Body of pancreas (tissue), 4 donors: ENCODE measurements around the gene SGMS1. TPM values are rescaled to one million over a fixed set of nuclear protein-coding genes. Genes with fewer than 3 reads are reported as not detected.

Experiments used
- ATAC-seq: fragments of 150-250 bp; one replicate; pipeline ENCODE4 v1.9.1; 2016
- DNase-seq, 4 donors: peaks; one replicate each; pipeline ENCODE4 v3.0.0-alpha.2; 2019
- H3K27ac ChIP-seq, 4 donors: fragments of 200-600 bp; sonication (generic); 1 replicate in 3 of 4; 2 replicates in 1 of 4; pipeline versions ENCODE4 v1.5.1 to v1.6.1; 2016 to 2019; ENCODE audit warnings: mild to moderate bottlenecking in 1 of 4, mixed read lengths in 1 of 4, moderate library complexity in 1 of 4
- H3K27me3 ChIP-seq, 2 donors: fragments of 200-600 bp; sonication (generic); one replicate each; pipeline ENCODE4 v1.6.0; 2016; ENCODE audit warnings: mild to moderate bottlenecking in 1 of 2
- H3K36me3 ChIP-seq, 2 donors: fragments of 200-600 bp; sonication (generic); replicated peaks in 1 of 2; 2 replicates each; pipeline ENCODE4 v1.5.1; 2016; ENCODE audit warnings: low read depth in 2 of 2; ENCODE audit not compliant: insufficient read depth in 1 of 2
- H3K4me1 ChIP-seq: fragments of 200-600 bp; sonication (generic); one replicate; pipeline ENCODE4 v1.6.0; 2016
- H3K4me3 ChIP-seq, 2 donors: fragments of 200-600 bp; sonication (generic); 1 replicate in 1 of 2; 2 replicates in 1 of 2; pipeline ENCODE4 v1.5.1; 2016 to 2019
- H3K9me3 ChIP-seq, 3 donors: fragments of 200-600 bp; sonication (generic); 1 replicate in 2 of 3; 2 replicates in 1 of 3; pipeline ENCODE4 v1.5.1; 2016
- CTCF ChIP-seq, 7 experiments: fragments of 450-650 bp in 4 of 7; fragments of 200-600 bp in 3 of 7; sonication (generic) in 3 of 7; IDR thresholded peaks; one replicate each; pipeline ENCODE4 v1.5.1; 2016 to 2019; ENCODE audit warnings: antibody characterized with exemption in 7 of 7
- POLR2A ChIP-seq, 3 donors: fragments of 450-650 bp; IDR thresholded peaks; one replicate each; pipeline ENCODE4 v1.6.1; 2016; ENCODE audit warnings: antibody characterized with exemption in 3 of 3, mild to moderate bottlenecking in 2 of 3
- WGBS, 2 donors: methylation state at CpG; one replicate each; pipeline ENCODE4 v1.1.5; 2017; 5-methylcytosine and 5-hydroxymethylcytosine counted together
- intact Hi-C: fragments of 100-400 bp; cut with DNase I; formaldehyde crosslinking; loops from one replicate; pipeline ENCODE4 v1.15.1; 2023
- total RNA-seq, 2 donors: library from RNA; depleted of rRNA; stranded (reverse); fragments of >200 nt; gene quantifications; one replicate each; pipeline ENCODE4 v1.1.0, GENCODE V29; 2016

SGMS1 gene
- total RNA-seq, 2 donors from 2014 or later, result 46.2 to 68.9 TPM

DNA sequence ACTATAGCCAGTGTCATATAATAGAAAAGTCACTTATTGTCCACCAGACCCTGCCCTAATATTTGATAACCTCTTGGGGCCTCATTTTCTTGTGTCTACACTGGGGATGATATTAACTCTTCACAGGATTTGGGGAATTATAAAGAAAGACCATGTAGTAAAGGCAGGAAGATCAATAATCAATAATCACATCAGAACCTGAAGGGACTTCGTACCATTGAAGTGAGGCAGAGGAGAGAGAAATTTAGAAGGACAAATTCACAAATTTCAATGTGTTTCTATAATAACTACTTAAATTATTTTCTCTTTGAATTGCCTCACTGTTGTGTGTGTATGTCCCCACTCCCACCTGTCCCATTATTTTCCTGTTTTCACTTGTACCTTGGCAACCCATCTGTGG lies 10.7 kb upstream of the SGMS1 start:
- H3K9me3 ChIP-seq, result no peaks in the 10 kb centered on the region
- no peak for ATAC-seq
- no peak for TF ChIP-seq POLR2A (IDR thresholded peaks at IDR 0.05)
- no peak for TF ChIP-seq CTCF (IDR thresholded peaks at IDR 0.05)
- 94 to 98% methylated on average over 1 of the region's 1 CpG for WGBS, 2 donors
- H3K36me3 ChIP-seq, result no peaks in the 10 kb centered on the region
- H3K27ac ChIP-seq, result no peak overlapping the region
- no peaks in the 10 kb centered on the region for H3K27me3 ChIP-seq
- no peak for DNase-seq
- intact Hi-C loops, result no loop called here
- no peak overlapping the region for H3K4me3 ChIP-seq
- no peaks in the 10 kb centered on the region for H3K4me1 ChIP-seq

GRCh38 chr10:50631052-50631451 lies 7.3 kb upstream of the SGMS1 start:
- DNase-seq (no peak), ATAC-seq (no peak)
- intact Hi-C loops, result no loop called here
- H3K27me3 ChIP-seq, result no peaks in the 10 kb centered on the region
- H3K4me3 ChIP-seq, result no peak overlapping the region
- no peaks in the 10 kb centered on the region for H3K36me3 ChIP-seq
- WGBS, 2 donors, result 96 to 97% methylated on average over 30 of the region's 30 CpGs
- TF ChIP-seq POLR2A (IDR thresholded peaks at IDR 0.05) (no peak), CTCF (IDR thresholded peaks at IDR 0.05) (no peak)
- no peaks in the 10 kb centered on the region for H3K4me1 ChIP-seq
- H3K27ac ChIP-seq, result no peak overlapping the region
- no peaks in the 10 kb centered on the region for H3K9me3 ChIP-seq

GRCh38 chr10:50629495-50630122 lies 5.9 kb upstream of the SGMS1 start:
- Histone ChIP-seq H3K9me3 (no peaks in the 10 kb centered on the region), H3K27ac (no peak overlapping the region), H3K4me1 (peaks cover 8% of the 10 kb centered on the region), H3K27me3 (no peaks in the 10 kb centered on the region), H3K36me3 (no peaks in the 10 kb centered on the region), H3K4me3 (no peak overlapping the region)
- 58 to 69% methylated on average over 3 of the region's 3 CpGs for WGBS, 2 donors
- DNase-seq (no peak), ATAC-seq (no peak)
- intact Hi-C loops, result loop anchor here (10.0 kb wide), 1 partner anchor 215 kb away; no protein-coding TSS in a partner anchor
- TF ChIP-seq POLR2A (IDR thresholded peaks at IDR 0.05) (no peak), CTCF (IDR thresholded peaks at IDR 0.05) (no peak)

GRCh38 chr10:50627896-50628295 lies 4.1 kb upstream of the SGMS1 start:
- H3K27ac ChIP-seq, result no peak overlapping the region

More at GRCh38 chr10:50627896-50628295, 4.1 kb upstream of the SGMS1 start:
- TF ChIP-seq CTCF (IDR thresholded peaks at IDR 0.05) (no peak), POLR2A (IDR thresholded peaks at IDR 0.05) (no peak)
- ATAC-seq (no peak), DNase-seq (no peak)
- Histone ChIP-seq H3K4me1 (peaks cover 8% of the 10 kb centered on the region), H3K9me3 (no peaks in the 10 kb centered on the region), H3K4me3 (no peak overlapping the region), H3K27me3 (no peaks in the 10 kb centered on the region), H3K36me3 (no peaks in the 10 kb centered on the region)
- 58% methylated on average over 4 of the region's 4 CpGs for WGBS, 2 donors
- intact Hi-C loops, result loop anchor here (10.0 kb wide), 1 partner anchor 213 kb away; no protein-coding TSS in a partner anchor
